Measurements from ENCODE around the gene KIAA0408. TPM values are rescaled to one million over a fixed set of nuclear protein-coding genes. Genes with fewer than 3 reads are reported as not detected.

KIAA0408 gene
- total and polyA plus RNA-seq, 9 of the 15 experiments (the other 6 are each of a cell fraction or from before 2014, with no cell fraction given) = 0.11 TPM; not detected in 8

DNA sequence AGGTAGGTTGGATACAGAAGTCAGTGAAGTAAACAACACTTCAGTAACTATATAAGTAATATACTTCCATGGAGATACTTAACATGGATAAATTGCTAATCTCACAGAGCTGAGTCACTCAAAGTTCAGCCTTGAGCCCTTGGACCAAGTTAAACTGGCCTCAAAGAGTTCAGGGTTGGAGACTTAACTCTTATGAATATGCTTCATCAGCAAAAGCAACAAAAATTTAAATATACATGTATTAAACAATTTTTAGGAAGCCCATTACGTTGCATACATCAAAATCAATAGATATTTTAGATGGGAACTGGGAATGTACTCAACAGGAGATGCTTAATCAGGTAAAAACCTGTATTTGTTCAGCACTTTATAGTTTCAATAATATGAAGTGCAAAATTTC lies 47.7 kb upstream of the KIAA0408 start:
- BruUV-seq (replicated peaks) = no TSS peak
- POLR2A ChIA-PET = no interaction called here
- CTCF ChIA-PET (ENCODE audit: low intra/inter-chr PET ratio) = no interaction called here

GRCh38 chr6:127503022-127503421 lies 43.8 kb upstream of the KIAA0408 start:
- ATAC-seq (no peak), DNase-seq (ENCODE audit: extremely low read depth in 1 of 4, low spot score in 3 of 4) (no peak), FAIRE-seq (no peak)
- H3K4me3 ChIP-seq = no peak overlapping the region
- CTCF ChIA-PET (ENCODE audit: low intra/inter-chr PET ratio) = no interaction called here
- H2AFZ ChIP-seq (ENCODE audit: low read depth, low read length) = no peak overlapping the region
- H3K36me3 ChIP-seq (ENCODE audit: control insufficient read depth, insufficient read depth, low read length) = no peaks in the 10 kb centered on the region
- no peak overlapping the region for H3K27ac ChIP-seq (ENCODE audit: extremely low read depth, low read depth, low read length)
- H3K4me1 ChIP-seq (replicated peaks in 1 of 2; ENCODE audit: control insufficient read depth in 2 of 2, insufficient read depth in 2 of 2, low read length in 2 of 2) = no peaks in the 10 kb centered on the region
- H3K9me1 ChIP-seq (ENCODE audit: control insufficient read depth, insufficient read depth, low read length) = no peaks in the 10 kb centered on the region
- in situ Hi-C loops (cut with MboI) = no loop called here
- H4K20me1 ChIP-seq (replicated peaks; ENCODE audit: control insufficient read depth, insufficient read depth, low read length) = no peaks in the 10 kb centered on the region
- no TSS peak for BruUV-seq (replicated peaks)
- 0% methylated on average over 3 of the region's 3 CpGs for WGBS (ENCODE audit: insufficient coverage, low coverage, missing lambda C conversion rate)
- no peak overlapping the region for H3K4me2 ChIP-seq (ENCODE audit: insufficient read depth, low read length)
- no peaks in the 10 kb centered on the region for H3K27me3 ChIP-seq (ENCODE audit: control insufficient read depth in 2 of 2, insufficient read depth in 2 of 2, low read length in 2 of 2)
- POLR2A ChIA-PET = no interaction called here
- H3K9me3 ChIP-seq (replicated peaks; ENCODE audit: control insufficient read depth, insufficient read depth, low read depth, low read length) = no peaks in the 10 kb centered on the region
- no peaks in the 10 kb centered on the region for H3K79me2 ChIP-seq (ENCODE audit: control insufficient read depth, insufficient read depth, low read length)
- H3K9ac ChIP-seq (ENCODE audit: insufficient read depth in 1 of 2, low read depth in 2 of 2, low read length in 2 of 2) = no peak overlapping the region
- intact Hi-C loops (cut with micrococcal nuclease) = no loop called here
- no peak for TF ChIP-seq RFX5 (IDR thresholded peaks at IDR 0.05; ENCODE audit: low read depth, low read length)
- TF ChIP-seq, protein P1, sequence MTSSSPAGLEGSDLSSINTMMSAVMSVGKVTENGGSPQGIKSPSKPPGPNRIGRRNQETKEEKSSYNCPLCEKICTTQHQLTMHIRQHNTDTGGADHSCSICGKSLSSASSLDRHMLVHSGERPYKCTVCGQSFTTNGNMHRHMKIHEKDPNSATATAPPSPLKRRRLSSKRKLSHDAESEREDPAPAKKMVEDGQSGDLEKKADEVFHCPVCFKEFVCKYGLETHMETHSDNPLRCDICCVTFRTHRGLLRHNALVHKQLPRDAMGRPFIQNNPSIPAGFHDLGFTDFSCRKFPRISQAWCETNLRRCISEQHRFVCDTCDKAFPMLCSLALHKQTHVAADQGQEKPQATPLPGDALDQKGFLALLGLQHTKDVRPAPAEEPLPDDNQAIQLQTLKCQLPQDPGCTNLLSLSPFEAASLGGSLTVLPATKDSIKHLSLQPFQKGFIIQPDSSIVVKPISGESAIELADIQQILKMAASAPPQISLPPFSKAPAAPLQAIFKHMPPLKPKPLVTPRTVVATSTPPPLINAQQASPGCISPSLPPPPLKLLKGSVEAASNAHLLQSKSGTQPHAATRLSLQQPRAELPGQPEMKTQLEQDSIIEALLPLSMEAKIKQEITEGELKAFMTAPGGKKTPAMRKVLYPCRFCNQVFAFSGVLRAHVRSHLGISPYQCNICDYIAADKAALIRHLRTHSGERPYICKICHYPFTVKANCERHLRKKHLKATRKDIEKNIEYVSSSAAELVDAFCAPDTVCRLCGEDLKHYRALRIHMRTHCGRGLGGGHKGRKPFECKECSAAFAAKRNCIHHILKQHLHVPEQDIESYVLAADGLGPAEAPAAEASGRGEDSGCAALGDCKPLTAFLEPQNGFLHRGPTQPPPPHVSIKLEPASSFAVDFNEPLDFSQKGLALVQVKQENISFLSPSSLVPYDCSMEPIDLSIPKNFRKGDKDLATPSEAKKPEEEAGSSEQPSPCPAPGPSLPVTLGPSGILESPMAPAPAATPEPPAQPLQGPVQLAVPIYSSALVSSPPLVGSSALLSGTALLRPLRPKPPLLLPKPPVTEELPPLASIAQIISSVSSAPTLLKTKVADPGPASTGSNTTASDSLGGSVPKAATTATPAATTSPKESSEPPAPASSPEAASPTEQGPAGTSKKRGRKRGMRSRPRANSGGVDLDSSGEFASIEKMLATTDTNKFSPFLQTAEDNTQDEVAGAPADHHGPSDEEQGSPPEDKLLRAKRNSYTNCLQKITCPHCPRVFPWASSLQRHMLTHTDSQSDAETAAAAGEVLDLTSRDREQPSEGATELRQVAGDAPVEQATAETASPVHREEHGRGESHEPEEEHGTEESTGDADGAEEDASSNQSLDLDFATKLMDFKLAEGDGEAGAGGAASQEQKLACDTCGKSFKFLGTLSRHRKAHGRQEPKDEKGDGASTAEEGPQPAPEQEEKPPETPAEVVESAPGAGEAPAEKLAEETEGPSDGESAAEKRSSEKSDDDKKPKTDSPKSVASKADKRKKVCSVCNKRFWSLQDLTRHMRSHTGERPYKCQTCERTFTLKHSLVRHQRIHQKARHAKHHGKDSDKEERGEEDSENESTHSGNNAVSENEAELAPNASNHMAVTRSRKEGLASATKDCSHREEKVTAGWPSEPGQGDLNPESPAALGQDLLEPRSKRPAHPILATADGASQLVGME (CRISPR knock-in tag; IDR thresholded peaks at IDR 0.05) = no peak
- no peak for TF ChIP-seq CHD1 (IDR thresholded peaks at IDR 0.05; ENCODE audit: low read length)
- TF ChIP-seq DLX4 (CRISPR knock-in tag; IDR thresholded peaks at IDR 0.05) = no peak
- TF ChIP-seq HMGN3 (IDR thresholded peaks at IDR 0.05; ENCODE audit: borderline replicate concordance, extremely low read depth, insufficient read length, low read depth, low read length) = no peak
- no peak for TF ChIP-seq POLR2G (IDR thresholded peaks at IDR 0.05; ENCODE audit: low read depth, low read length)
- no peak for TF ChIP-seq RUNX1 (IDR thresholded peaks at IDR 0.05; ENCODE audit: low read depth)
- TF ChIP-seq SNIP1 (IDR thresholded peaks at IDR 0.05; ENCODE audit: low read depth) = no peak
- no peak for TF ChIP-seq ELF1 (tag; IDR thresholded peaks at IDR 0.05)

More for the DNA sequence above, 47.7 kb upstream of the KIAA0408 start:
- FAIRE-seq (no peak), ATAC-seq (no peak), DNase-seq (ENCODE audit: extremely low read depth in 1 of 4, low spot score in 3 of 4) (no peak)
- TF ChIP-seq MAFF (IDR thresholded peaks at IDR 0.05; ENCODE audit: low read length) = peak; percentile 56
- TF ChIP-seq ZNF316 (IDR thresholded peaks at IDR 0.05) = peak; percentile 61
- no peak for TF ChIP-seq MXI1 (IDR thresholded peaks at IDR 0.05; ENCODE audit: low read depth, low read length)
- peak; percentile 49; the same call in 1 of the 2 replicates for TF ChIP-seq MAFG (tag; conservative IDR thresholded peaks at IDR 0.05)
- TF ChIP-seq MAFK (IDR thresholded peaks at IDR 0.05; ENCODE audit: low read length) = peak; percentile 55; the same call in 1 of the 2 replicates
- peak; percentile 41; the same call in 1 of the 2 replicates for TF ChIP-seq C11orf30 (IDR thresholded peaks at IDR 0.05; ENCODE audit: low read depth)
- WGBS (ENCODE audit: insufficient coverage, low coverage, missing lambda C conversion rate) = 0% methylated on average over 1 of the region's 1 CpG
- Histone ChIP-seq H3K4me3 (no peak overlapping the region), H2AFZ (ENCODE audit: low read depth, low read length) (no peak overlapping the region), H3K4me2 (ENCODE audit: insufficient read depth, low read length) (no peak overlapping the region), H3K27me3 (ENCODE audit: control insufficient read depth in 2 of 2, insufficient read depth in 2 of 2, low read length in 2 of 2) (no peaks in the 10 kb centered on the region), H3K4me1 (replicated peaks in 1 of 2; ENCODE audit: control insufficient read depth in 2 of 2, insufficient read depth in 2 of 2, low read length in 2 of 2) (no peaks in the 10 kb centered on the region), H3K9me1 (ENCODE audit: control insufficient read depth, insufficient read depth, low read length) (no peaks in the 10 kb centered on the region), H3K36me3 (ENCODE audit: control insufficient read depth, insufficient read depth, low read length) (no peaks in the 10 kb centered on the region), H3K9me3 (replicated peaks; ENCODE audit: control insufficient read depth, insufficient read depth, low read depth, low read length) (no peaks in the 10 kb centered on the region), H3K9ac (ENCODE audit: insufficient read depth in 1 of 2, low read depth in 2 of 2, low read length in 2 of 2) (no peak overlapping the region), H3K27ac (ENCODE audit: extremely low read depth, low read depth, low read length) (no peak overlapping the region), H3K79me2 (ENCODE audit: control insufficient read depth, insufficient read depth, low read length) (no peaks in the 10 kb centered on the region), H4K20me1 (replicated peaks; ENCODE audit: control insufficient read depth, insufficient read depth, low read length) (no peaks in the 10 kb centered on the region)
- intact Hi-C loops (cut with micrococcal nuclease) = no loop called here
- in situ Hi-C loops (cut with MboI) = no loop called here
